ENCODE data around the gene GPR34.

GPR34 gene

GRCh38 chrX:41739871-41740270 lies 51.1 kb downstream of the GPR34 start:
- DNase-seq, result no peak
